ENCODE results near the gene METTL23. TPM values are rescaled to one million over a fixed set of nuclear protein-coding genes. Genes with fewer than 3 reads are reported as not detected.
"Not testable (repeated sequence)": the region's sequence is repeated elsewhere in the genome, so short reads cannot be mapped to it uniquely, and the experiment has no call there.

The METTL23 gene
- total RNA-seq, 4 donors from 2014 or later, result 18.3 to 29.7 (median 23.0) TPM

DNA sequence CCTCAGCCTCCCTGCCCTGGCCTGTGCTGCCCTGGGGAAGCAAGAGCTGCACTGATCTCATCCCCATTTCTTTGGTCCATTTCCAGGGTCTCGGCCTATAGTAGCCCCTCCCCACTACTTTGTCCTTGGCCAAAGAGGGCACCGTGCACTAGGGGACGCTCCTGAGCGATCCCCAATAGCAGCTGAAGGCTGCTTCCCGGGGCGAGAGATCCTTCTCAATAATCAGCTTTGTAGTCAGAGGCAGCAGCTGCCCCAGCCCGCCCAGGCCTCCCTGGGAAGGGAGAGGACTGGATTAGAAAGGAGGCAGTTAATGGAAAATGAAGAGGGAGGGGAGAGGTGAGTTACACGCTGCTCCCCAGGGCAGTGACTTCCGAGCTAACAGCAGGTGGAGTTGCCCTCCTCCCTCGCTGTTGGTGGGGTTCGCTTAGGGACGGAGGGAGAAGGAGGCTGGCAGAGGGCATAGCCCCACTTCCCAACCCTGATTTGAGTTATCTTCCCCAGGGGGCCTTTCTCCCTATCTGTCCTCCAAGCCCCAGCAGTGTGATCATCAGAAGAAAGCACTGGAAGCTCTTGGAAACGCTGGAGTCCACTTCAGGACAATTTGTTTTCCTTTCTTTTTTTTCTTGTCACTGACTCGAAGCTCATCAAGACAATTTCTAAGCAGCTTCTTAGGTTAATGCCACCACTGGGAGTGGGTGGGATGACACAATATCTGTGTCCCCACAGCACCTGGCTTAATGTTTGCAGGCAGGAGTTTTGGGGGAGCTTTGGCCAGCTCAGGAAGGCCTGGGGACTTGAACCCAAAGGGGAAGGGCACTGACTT lies 18.4 kb upstream of the METTL23 start:
- Histone ChIP-seq H3K27ac (replicated peaks in 1 of 4) (peak overlapping the region; percentile 97 to 98 (median 98)), H3K4me1 (peaks cover 61 to 88% (median 84%) of the 10 kb centered on the region in 4 donors), H3K36me3 (peaks cover 0 to 7% (median 5%) of the 10 kb centered on the region in 4 donors), H3K4me3 (peak overlapping the region; percentile 78 to 98 (median 80)), H3K9me3 (no peaks in the 10 kb centered on the region), H3K27me3 (no peaks in the 10 kb centered on the region)
- TF ChIP-seq, protein P1, sequence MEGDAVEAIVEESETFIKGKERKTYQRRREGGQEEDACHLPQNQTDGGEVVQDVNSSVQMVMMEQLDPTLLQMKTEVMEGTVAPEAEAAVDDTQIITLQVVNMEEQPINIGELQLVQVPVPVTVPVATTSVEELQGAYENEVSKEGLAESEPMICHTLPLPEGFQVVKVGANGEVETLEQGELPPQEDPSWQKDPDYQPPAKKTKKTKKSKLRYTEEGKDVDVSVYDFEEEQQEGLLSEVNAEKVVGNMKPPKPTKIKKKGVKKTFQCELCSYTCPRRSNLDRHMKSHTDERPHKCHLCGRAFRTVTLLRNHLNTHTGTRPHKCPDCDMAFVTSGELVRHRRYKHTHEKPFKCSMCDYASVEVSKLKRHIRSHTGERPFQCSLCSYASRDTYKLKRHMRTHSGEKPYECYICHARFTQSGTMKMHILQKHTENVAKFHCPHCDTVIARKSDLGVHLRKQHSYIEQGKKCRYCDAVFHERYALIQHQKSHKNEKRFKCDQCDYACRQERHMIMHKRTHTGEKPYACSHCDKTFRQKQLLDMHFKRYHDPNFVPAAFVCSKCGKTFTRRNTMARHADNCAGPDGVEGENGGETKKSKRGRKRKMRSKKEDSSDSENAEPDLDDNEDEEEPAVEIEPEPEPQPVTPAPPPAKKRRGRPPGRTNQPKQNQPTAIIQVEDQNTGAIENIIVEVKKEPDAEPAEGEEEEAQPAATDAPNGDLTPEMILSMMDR (IDR thresholded peaks at IDR 0.05), result peak; percentile 42 to 49 (median 48)
- TF ChIP-seq POLR2A (IDR thresholded peaks at IDR 0.05; ENCODE audit: low read depth) (no peak), POLR2AphosphoS5 (IDR thresholded peaks at IDR 0.05) (peak; percentile 33 to 46)
- no peak for DNase-seq (ENCODE audit: extremely low spot score)
- intact Hi-C loops (cut with DNase I), result no loop called here
- WGBS, result 40% methylated on average over 14 of the region's 14 CpGs

GRCh38 chr17:76709077-76709950 lies 17.3 kb upstream of the METTL23 start:
- H3K4me3 ChIP-seq, result peak overlapping the region; percentile 78 to 98 (median 80)

DNA sequence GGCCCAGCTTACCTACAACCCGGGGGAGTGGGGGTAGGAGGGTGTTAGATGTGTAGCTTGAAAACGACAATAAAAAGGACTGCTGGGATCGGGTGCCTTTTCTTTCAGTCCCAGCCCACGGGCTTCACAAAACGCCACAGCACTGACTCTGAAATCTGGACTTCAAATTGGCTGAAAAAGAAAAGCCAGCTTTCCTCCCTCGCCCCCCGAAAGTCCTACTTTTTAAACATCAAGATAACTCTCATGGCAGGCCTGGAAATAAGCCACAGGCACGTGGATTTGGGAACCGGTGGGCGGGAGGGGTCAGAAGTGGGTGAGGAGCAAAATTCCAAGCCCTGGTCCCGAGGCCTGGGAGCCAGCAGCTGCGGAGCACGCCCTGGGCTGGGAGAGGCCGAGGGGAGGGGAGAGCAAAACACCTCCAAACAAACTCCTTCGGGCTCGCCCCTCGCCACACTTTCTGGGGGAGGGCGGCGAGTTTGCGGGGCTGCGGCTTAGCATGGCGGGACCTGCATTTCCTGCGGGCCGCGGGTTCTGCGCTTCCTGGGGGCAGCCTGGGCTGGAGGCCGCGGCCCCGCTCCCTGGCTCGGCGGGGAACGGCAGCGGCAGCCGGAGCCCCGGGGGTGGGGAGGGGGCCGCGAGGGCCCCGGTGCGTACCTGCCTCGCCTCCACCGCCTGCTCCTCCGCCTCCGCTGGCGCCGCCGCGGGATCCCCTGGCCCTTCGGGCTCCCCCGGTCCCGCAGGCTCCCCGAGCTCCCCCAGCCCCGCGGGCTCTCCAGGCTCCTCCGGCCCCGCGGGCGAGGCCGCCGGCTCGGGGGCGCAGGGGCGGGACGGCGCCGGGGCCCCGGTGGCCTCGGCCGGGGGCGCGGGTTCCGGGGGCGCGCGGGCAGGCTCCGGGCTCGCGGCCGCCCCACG lies 16.4 kb upstream of the METTL23 start:
- not testable (repeated sequence) for H3K9me3 ChIP-seq; H3K27me3 ChIP-seq; DNase-seq (ENCODE audit: extremely low spot score)
- peak overlapping the region; percentile 97 to 98 (median 98) for H3K27ac ChIP-seq (replicated peaks in 1 of 4)
- peaks cover under 1 to 24% (median 21%) of the 10 kb centered on the region in 4 donors for H3K36me3 ChIP-seq
- peaks cover 61 to 89% (median 78%) of the 10 kb centered on the region in 4 donors for H3K4me1 ChIP-seq
- intact Hi-C loops (cut with DNase I), result loop anchor here (10.0 kb wide), 1 partner anchor 155 kb away; no protein-coding TSS in a partner anchor
- TF ChIP-seq POLR2AphosphoS5 (IDR thresholded peaks at IDR 0.05), result peak in 1 of 2 donors; percentile 28
- H3K4me3 ChIP-seq, result peak overlapping the region; percentile 78 to 98 (median 80)
- WGBS, result 8% methylated on average over 29 of the region's 79 CpGs

More at GRCh38 chr17:76709077-76709950, 17.3 kb upstream of the METTL23 start:
- H3K4me1 ChIP-seq, result peaks cover 60 to 89% (median 78%) of the 10 kb centered on the region in 4 donors
- H3K9me3 ChIP-seq, result no peaks in the 10 kb centered on the region
- H3K27me3 ChIP-seq, result no peaks in the 10 kb centered on the region
- DNase-seq (ENCODE audit: extremely low spot score), result peak; percentile 96
- H3K36me3 ChIP-seq, result peaks cover 0 to 18% (median 16%) of the 10 kb centered on the region in 4 donors
- peak; percentile 94 to 96 for TF ChIP-seq POLR2AphosphoS5 (IDR thresholded peaks at IDR 0.05)
- TF ChIP-seq, protein P1 (IDR thresholded peaks at IDR 0.05), result no peak
- H3K27ac ChIP-seq (replicated peaks in 1 of 4), result peak overlapping the region; percentile 97 to 98 (median 98)
- 31% methylated on average over 19 of the region's 29 CpGs for WGBS
- intact Hi-C loops (cut with DNase I), result no loop called here

DNA sequence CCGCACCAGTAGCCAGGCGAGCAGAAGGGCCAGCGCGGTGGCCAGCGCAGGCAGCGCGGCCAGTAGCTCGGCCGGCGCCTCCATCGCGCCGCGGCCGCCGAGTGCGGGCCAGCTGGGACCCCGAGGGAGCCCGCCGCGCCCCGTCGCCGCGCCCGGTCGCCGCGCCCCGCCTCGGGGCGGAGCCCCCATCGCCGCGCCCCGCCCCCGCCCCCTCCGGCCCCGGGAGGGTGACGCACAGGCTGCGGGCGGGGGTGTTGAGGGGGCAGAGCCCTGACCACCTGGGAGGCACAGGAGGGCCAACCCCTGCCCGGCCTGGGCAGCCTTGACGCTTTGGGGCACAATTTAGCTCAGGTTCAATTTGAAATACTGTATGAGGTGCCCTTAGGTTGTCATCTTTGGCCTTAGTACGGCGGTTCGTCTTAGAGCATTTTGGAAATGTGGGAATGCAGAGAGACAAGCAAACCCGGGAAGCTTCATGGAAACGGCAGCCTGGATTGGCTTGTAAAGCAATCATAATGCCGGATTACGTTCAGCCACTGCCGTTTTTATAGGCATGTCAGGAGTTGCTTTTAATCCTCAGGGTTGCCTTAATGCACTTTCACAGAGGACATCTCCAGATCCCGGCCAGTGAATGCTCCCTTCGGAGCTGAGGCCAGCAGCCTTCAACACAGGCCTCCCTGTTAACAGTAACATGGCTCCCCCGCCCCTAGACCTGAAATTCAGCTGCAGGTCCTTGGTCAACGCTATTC lies 15.6 kb upstream of the METTL23 start, which contains the start of gene MXRA7:
MXRA7 (minus strand) TSS at position 103 of the 749 bp plus-strand sequence; CDS start at position 84, 19 bp downstream.
- TF ChIP-seq EP300 (IDR thresholded peaks at IDR 0.05) (no peak), POLR2A (IDR thresholded peaks at IDR 0.05; ENCODE audit: low read depth) (no peak), POLR2AphosphoS5 (IDR thresholded peaks at IDR 0.05) (peak; percentile 71 to 78)
- TF ChIP-seq, protein P1 (IDR thresholded peaks at IDR 0.05), result no peak
- intact Hi-C loops (cut with DNase I), result loop anchor here (10.0 kb wide), 1 partner anchor 156 kb away; no protein-coding TSS in a partner anchor
- Histone ChIP-seq H3K36me3 (peaks cover 7 to 32% (median 29%) of the 10 kb centered on the region in 4 donors), H3K4me1 (peaks cover 62 to 89% (median 78%) of the 10 kb centered on the region in 4 donors), H3K4me3 (peak within 1 kb of the TSS; percentile 78 to 98 (median 80)), H3K27me3 (no peaks in the 10 kb centered on the region), H3K9me3 (no peaks in the 10 kb centered on the region), H3K27ac (replicated peaks in 1 of 4) (peak within 1 kb of the TSS; percentile 97 to 98 (median 98))
- WGBS, result 8% methylated on average over 13 of the region's 56 CpGs
- DNase-seq (ENCODE audit: extremely low spot score), result no peak

GRCh38 chr17:76712321-76712720 lies 14.3 kb upstream of the METTL23 start:
- intact Hi-C loops (cut with DNase I), result loop anchor here (10.0 kb wide), 1 partner anchor 158 kb away; no protein-coding TSS in a partner anchor
- 59% methylated on average over 7 of the region's 7 CpGs for WGBS

More at GRCh38 chr17:76712321-76712720, 14.3 kb upstream of the METTL23 start:
- not testable (repeated sequence) for H3K4me3 ChIP-seq; H3K9me3 ChIP-seq; DNase-seq (ENCODE audit: extremely low spot score); H3K27me3 ChIP-seq
- peak overlapping the region; percentile 87 to 98 (median 90) for H3K27ac ChIP-seq (replicated peaks in 1 of 4)
- peaks cover 18 to 45% (median 42%) of the 10 kb centered on the region in 4 donors for H3K36me3 ChIP-seq
- peaks cover 64 to 91% (median 76%) of the 10 kb centered on the region in 4 donors for H3K4me1 ChIP-seq

All from esophagus muscularis mucosa (tissue), 4 donors.